ENCODE measurements around the gene SCD5.

- TF ChIP-seq CTCF (IDR thresholded peaks at IDR 0.05), result no peak
- peak; percentile 39 for TF ChIP-seq POLR2AphosphoS5 (IDR thresholded peaks at IDR 0.05)
These were observed 183.7 kb downstream of the SCD5 start for GRCh38 chr4:82614838-82615449.

Data from prostate gland (tissue), 2 donors.